ENCODE measurements around the gene SAMD11.

The SAMD11 gene

DNA sequence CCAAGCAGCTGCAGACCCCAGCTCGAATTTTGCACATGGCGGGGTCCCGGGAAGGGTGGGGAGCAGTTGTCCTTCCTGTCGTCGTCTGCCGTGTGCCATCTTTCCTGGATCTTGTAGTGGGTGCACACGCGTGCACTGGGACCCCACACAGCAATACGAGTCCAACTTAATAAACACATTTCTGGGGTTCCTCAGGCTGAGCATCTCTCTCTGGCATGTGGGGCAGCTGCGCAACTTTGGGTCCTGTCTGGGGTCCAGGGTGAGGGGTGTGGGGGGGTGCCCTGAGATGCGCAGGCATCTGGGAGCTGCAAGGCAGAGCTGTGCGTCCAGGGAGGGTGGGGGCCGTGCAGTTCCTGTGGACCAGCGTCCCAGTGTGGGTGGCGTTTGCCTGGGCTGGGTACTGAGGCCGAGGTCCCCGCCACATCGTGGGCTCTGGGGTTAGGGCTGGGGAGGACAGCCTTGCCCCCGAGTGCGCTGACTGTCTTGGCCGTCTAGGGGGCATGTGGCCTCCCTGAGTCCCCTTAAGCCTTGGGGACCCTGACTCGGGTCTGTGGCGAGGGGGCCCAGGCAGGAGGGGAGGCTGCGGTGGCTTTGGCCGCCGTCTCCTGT, 41.9 kb downstream of the SAMD11 start:
- TF ChIP-seq, protein P1, sequence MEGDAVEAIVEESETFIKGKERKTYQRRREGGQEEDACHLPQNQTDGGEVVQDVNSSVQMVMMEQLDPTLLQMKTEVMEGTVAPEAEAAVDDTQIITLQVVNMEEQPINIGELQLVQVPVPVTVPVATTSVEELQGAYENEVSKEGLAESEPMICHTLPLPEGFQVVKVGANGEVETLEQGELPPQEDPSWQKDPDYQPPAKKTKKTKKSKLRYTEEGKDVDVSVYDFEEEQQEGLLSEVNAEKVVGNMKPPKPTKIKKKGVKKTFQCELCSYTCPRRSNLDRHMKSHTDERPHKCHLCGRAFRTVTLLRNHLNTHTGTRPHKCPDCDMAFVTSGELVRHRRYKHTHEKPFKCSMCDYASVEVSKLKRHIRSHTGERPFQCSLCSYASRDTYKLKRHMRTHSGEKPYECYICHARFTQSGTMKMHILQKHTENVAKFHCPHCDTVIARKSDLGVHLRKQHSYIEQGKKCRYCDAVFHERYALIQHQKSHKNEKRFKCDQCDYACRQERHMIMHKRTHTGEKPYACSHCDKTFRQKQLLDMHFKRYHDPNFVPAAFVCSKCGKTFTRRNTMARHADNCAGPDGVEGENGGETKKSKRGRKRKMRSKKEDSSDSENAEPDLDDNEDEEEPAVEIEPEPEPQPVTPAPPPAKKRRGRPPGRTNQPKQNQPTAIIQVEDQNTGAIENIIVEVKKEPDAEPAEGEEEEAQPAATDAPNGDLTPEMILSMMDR (IDR thresholded peaks at IDR 0.05; ENCODE audit: low read length): no peak
- TF ChIP-seq EZH2phosphoT487 (IDR thresholded peaks at IDR 0.05; ENCODE audit: low read length) (no peak), EZH2 (optimal IDR thresholded peaks at IDR 0.05; ENCODE audit: low read depth, low read length) (no peak)
- no peaks in the 10 kb centered on the region for H3K79me2 ChIP-seq (ENCODE audit: low read length)
- no peak for DNase-seq
- H3K36me3 ChIP-seq (replicated peaks; ENCODE audit: insufficient read depth, low read length): no peaks in the 10 kb centered on the region
- peaks cover 9% of the 10 kb centered on the region for H3K4me1 ChIP-seq (ENCODE audit: low read length)
- no peaks in the 10 kb centered on the region for H3K9me3 ChIP-seq (replicated peaks; ENCODE audit: insufficient read depth, low read length)
- H3K27ac ChIP-seq (ENCODE audit: low read length): no peak overlapping the region
- H3K9me2 ChIP-seq (replicated peaks; ENCODE audit: insufficient read depth, low read length): no peaks in the 10 kb centered on the region
- H3K27me3 ChIP-seq (replicated peaks; ENCODE audit: insufficient read depth, low read length): no peaks in the 10 kb centered on the region
- H4K20me1 ChIP-seq (ENCODE audit: insufficient read depth, low read length): no peaks in the 10 kb centered on the region
- H3K9ac ChIP-seq (ENCODE audit: low read length): peak overlapping the region; percentile 60; the same call in 1 of the 2 replicates
- peaks cover 4% of the 10 kb centered on the region; the same call in 1 of the 2 replicates for H3F3A ChIP-seq (ENCODE audit: insufficient read depth, low read length)
- H3K4me3 ChIP-seq (ENCODE audit: low read length): peak overlapping the region; percentile 89; the same call in 1 of the 2 replicates
- peak overlapping the region; percentile 100; the same call in 1 of the 2 replicates for H3K4me2 ChIP-seq (ENCODE audit: low read depth, low read length)
- H2AFZ ChIP-seq (ENCODE audit: low read length): peak overlapping the region; percentile 92

DNA sequence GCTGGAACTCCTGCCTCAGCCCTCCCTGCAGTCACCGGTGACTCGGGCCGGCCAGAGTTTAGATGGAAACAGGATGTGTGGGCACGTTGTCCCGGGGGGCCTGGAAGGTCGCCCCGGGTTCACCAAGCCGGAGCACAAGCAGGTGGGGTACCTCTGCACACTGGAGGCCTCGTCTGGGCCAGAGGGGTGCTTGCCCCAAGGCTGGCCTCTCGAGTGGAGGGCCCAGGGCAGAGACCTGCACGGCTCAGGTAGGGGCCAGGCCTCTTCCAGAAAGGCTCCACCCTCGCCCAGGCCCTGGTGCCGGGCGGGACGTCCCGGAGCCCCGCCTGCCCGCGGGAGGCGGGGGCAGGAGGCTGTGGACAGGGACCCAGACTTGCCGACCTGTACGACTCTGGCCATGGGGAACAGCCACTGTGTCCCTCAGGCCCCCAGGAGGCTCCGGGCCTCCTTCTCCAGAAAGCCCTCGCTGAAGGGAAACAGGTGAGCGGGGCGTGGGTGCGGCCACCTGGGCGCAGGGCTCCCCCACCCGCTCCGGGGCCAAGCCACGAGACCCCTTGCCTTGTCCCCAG, 42.5 kb downstream of the SAMD11 start, which contains the start of gene PLEKHN1:
Gene PLEKHN1, plus strand, starts transcription at position 348 of the 569 bp plus-strand sequence. Its CDS starts 50 bp downstream, at position 398.
- TF ChIP-seq EZH2phosphoT487 (IDR thresholded peaks at IDR 0.05; ENCODE audit: low read length): no peak
- TF ChIP-seq, protein P1 (IDR thresholded peaks at IDR 0.05; ENCODE audit: low read length): no peak
- no peak for TF ChIP-seq EZH2 (optimal IDR thresholded peaks at IDR 0.05; ENCODE audit: low read depth, low read length)
- Histone ChIP-seq H2AFZ (ENCODE audit: low read length) (peak within 1 kb of the TSS; percentile 92), H3K9me2 (replicated peaks; ENCODE audit: insufficient read depth, low read length) (no peaks in the 10 kb centered on the region), H3K4me1 (ENCODE audit: low read length) (peaks cover 9% of the 10 kb centered on the region), H4K20me1 (ENCODE audit: insufficient read depth, low read length) (no peaks in the 10 kb centered on the region), H3K27ac (ENCODE audit: low read length) (peak within 1 kb of the TSS; percentile 70), H3F3A (ENCODE audit: insufficient read depth, low read length) (peaks cover 4% of the 10 kb centered on the region; the same call in 1 of the 2 replicates), H3K4me2 (ENCODE audit: low read depth, low read length) (peak within 1 kb of the TSS; percentile 100), H3K9me3 (replicated peaks; ENCODE audit: insufficient read depth, low read length) (no peaks in the 10 kb centered on the region), H3K79me2 (ENCODE audit: low read length) (no peaks in the 10 kb centered on the region), H3K36me3 (replicated peaks; ENCODE audit: insufficient read depth, low read length) (no peaks in the 10 kb centered on the region), H3K4me3 (ENCODE audit: low read length) (peak within 1 kb of the TSS; percentile 89), H3K27me3 (replicated peaks; ENCODE audit: insufficient read depth, low read length) (no peaks in the 10 kb centered on the region), H3K9ac (ENCODE audit: low read length) (peak within 1 kb of the TSS; percentile 60; the same call in 1 of the 2 replicates)
- peak; percentile 42 for DNase-seq

DNA sequence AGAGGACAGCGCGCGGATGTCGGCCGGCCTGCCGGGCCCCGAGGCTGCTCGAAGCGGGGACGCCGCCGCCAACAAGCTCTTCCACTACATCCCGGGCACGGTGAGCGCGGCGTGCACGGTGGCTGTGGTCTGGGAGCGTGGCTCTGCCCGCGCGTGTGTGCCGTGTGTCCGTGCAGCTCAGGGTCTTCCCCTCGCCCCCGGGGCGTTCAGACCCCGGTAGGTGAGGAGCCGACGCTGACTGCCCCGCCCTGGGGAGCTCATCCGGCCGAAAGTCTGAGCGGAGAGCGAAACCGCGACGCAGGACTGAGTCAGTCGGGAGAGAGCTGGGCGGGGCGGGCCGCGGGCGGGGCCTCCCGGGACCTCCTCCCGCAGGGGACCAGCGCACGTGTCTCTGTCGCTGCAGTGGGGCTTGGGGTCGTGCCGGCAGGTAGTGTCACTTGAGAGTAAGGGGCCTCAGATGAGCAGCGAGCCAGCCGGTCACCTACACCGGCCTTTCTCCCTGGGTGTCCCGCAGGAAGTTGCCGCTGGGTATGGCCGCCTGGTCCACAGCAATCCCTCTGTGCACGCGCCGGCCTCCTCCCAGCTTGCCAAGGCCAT, 43.1 kb downstream of the SAMD11 start:
- no peaks in the 10 kb centered on the region for H3K27me3 ChIP-seq (replicated peaks; ENCODE audit: insufficient read depth, low read length)
- peaks cover 4% of the 10 kb centered on the region; the same call in 1 of the 2 replicates for H3F3A ChIP-seq (ENCODE audit: insufficient read depth, low read length)
- no peaks in the 10 kb centered on the region for H3K9me3 ChIP-seq (replicated peaks; ENCODE audit: insufficient read depth, low read length)
- peak overlapping the region; percentile 100 for H3K4me2 ChIP-seq (ENCODE audit: low read depth, low read length)
- peak overlapping the region; percentile 60; the same call in 1 of the 2 replicates for H3K9ac ChIP-seq (ENCODE audit: low read length)
- peaks cover 9% of the 10 kb centered on the region for H3K4me1 ChIP-seq (ENCODE audit: low read length)
- H3K36me3 ChIP-seq (replicated peaks; ENCODE audit: insufficient read depth, low read length): no peaks in the 10 kb centered on the region
- H3K79me2 ChIP-seq (ENCODE audit: low read length): no peaks in the 10 kb centered on the region
- no peaks in the 10 kb centered on the region for H4K20me1 ChIP-seq (ENCODE audit: insufficient read depth, low read length)
- peak overlapping the region; percentile 70 for H3K27ac ChIP-seq (ENCODE audit: low read length)
- H3K4me3 ChIP-seq (ENCODE audit: low read length): peak overlapping the region; percentile 89
- DNase-seq: peak; percentile 79
- peak overlapping the region; percentile 92 for H2AFZ ChIP-seq (ENCODE audit: low read length)
- no peaks in the 10 kb centered on the region for H3K9me2 ChIP-seq (replicated peaks; ENCODE audit: insufficient read depth, low read length)
- TF ChIP-seq, protein P1 (IDR thresholded peaks at IDR 0.05; ENCODE audit: low read length): no peak
- TF ChIP-seq EZH2 (optimal IDR thresholded peaks at IDR 0.05; ENCODE audit: low read depth, low read length) (no peak), EZH2phosphoT487 (IDR thresholded peaks at IDR 0.05; ENCODE audit: low read length) (no peak)
